SK-N-SH (cell line): ENCODE results near the gene KCNA5. TPM values are rescaled to one million over a fixed set of nuclear protein-coding genes. Genes with fewer than 3 reads are reported as not detected.

Source experiments
- CTCF ChIA-PET: fragments of 300-600, 350-600 bp; formaldehyde crosslinking; extraction: SDS; loops from one replicate; lab custom pipeline; 2021; lab: Yijun Ruan, JAX
- POLR2A ChIA-PET: fragments of 350-600 bp; sonication (Branson Sonifier 250); formaldehyde crosslinking; extraction: SDS; loops from one replicate; lab custom pipeline; 2020; ENCODE audit warnings: antibody characterized with exemption, inconsistent platforms; lab: Yijun Ruan, JAX
- DNase-seq: peaks from one replicate; pipeline ENCODE4 v3.0.0; 2012
- H2AFZ ChIP-seq: fragments of 200-600 bp; sonication (generic); 2 replicates; pipeline ENCODE4 v1.8.1; 2016; ENCODE audit warnings: antibody characterized with exemption, mild to moderate bottlenecking, low read depth
- H3F3A ChIP-seq: fragments of 200-600 bp; sonication (generic); replicated peaks from 2 replicates; pipeline ENCODE3; 2016; ENCODE audit warnings: antibody characterized with exemption, mild to moderate bottlenecking; ENCODE audit not compliant: insufficient read depth
- H3K27ac ChIP-seq, 2 experiments: fragments of 200-500 bp in 1 of 2; fragments of 200-600 bp in 1 of 2; sonication (Bioruptor generic) in 1 of 2; sonication (generic), shearing (Covaris generic) in 1 of 2; 2 replicates each; pipeline versions ENCODE4 v1.5.1 to v1.6.1; 2014 to 2016; ENCODE audit warnings: low read depth in 2 of 2, inconsistent platforms in 1 of 2, low read length in 1 of 2, mild to moderate bottlenecking in 1 of 2, mixed read lengths in 1 of 2
- H3K27me3 ChIP-seq: fragments of 200-600 bp; sonication (generic), shearing (Covaris generic); 2 replicates; pipeline ENCODE4 v1.6.1; 2016; ENCODE audit warnings: mixed run types; ENCODE audit not compliant: insufficient read depth
- H3K36me3 ChIP-seq, 2 experiments: fragments of 200-500 bp in 1 of 2; fragments of 200-600 bp in 1 of 2; sonication (Bioruptor generic) in 1 of 2; sonication (generic) in 1 of 2; replicated peaks in 1 of 2; 2 replicates each; pipeline versions ENCODE3 to v1.5.1; 2014 to 2016; ENCODE audit warnings: low read length in 1 of 2, mild to moderate bottlenecking in 1 of 2; ENCODE audit not compliant: insufficient read depth in 2 of 2, control insufficient read depth in 1 of 2
- H3K4me1 ChIP-seq, 2 experiments: fragments of 200-500 bp in 1 of 2; fragments of 200-600 bp in 1 of 2; sonication (Bioruptor generic) in 1 of 2; sonication (generic), shearing (Covaris generic) in 1 of 2; 2 replicates each; pipeline versions ENCODE4 v1.5.1 to v1.6.1; 2014 to 2016; ENCODE audit warnings: low read depth in 1 of 2, low read length in 1 of 2, mixed run types in 1 of 2; ENCODE audit not compliant: insufficient read depth in 2 of 2, control insufficient read depth in 1 of 2
- H3K4me2 ChIP-seq: fragments of 200-600 bp; sonication (generic), shearing (Covaris generic); 2 replicates; pipeline ENCODE4 v1.6.1; 2017; ENCODE audit warnings: mixed run types
- H3K4me3 ChIP-seq, 2 experiments: fragments of 200-500 bp in 1 of 2; fragments of 200-600 bp in 1 of 2; sonication (Bioruptor generic) in 1 of 2; sonication (generic), shearing (Covaris generic) in 1 of 2; 2 replicates each; pipeline versions ENCODE4 v1.5.1 to v1.8.1; 2014 to 2016; ENCODE audit warnings: low read depth in 2 of 2, inconsistent platforms in 1 of 2, low read length in 1 of 2, mild to moderate bottlenecking in 1 of 2, mixed read lengths in 1 of 2, moderate library complexity in 1 of 2
- H3K79me2 ChIP-seq: fragments of 200-600 bp; sonication (generic); 2 replicates; pipeline ENCODE4 v1.8.1; 2017; ENCODE audit warnings: mild to moderate bottlenecking; ENCODE audit not compliant: insufficient read depth
- H3K9ac ChIP-seq: fragments of 200-600 bp; sonication (generic); 2 replicates; pipeline ENCODE4 v1.6.1; 2017; ENCODE audit warnings: mixed run types
- H3K9me2 ChIP-seq: fragments of 200-600 bp; sonication (generic); 2 replicates; pipeline ENCODE4 v1.6.1; 2017; ENCODE audit warnings: mixed run types
- H3K9me3 ChIP-seq: fragments of 200-600 bp; sonication (generic); 2 replicates; pipeline ENCODE4 v1.6.1; 2017; ENCODE audit warnings: mixed run types, mild to moderate bottlenecking, moderate library complexity
- H4K20me1 ChIP-seq: fragments of 200-600 bp; sonication (generic); 2 replicates; pipeline ENCODE4 v1.6.1; 2017; ENCODE audit warnings: mild to moderate bottlenecking, mixed run types; ENCODE audit not compliant: insufficient read depth
- CTCF ChIP-seq: fragments of 200-600 bp; sonication (generic); IDR thresholded peaks from 2 replicates; pipeline ENCODE4 v1.6.1; 2017; ENCODE audit warnings: antibody characterized with exemption, mild to moderate bottlenecking, moderate library complexity
- FOSL2 ChIP-seq: IDR thresholded peaks from 2 replicates; pipeline ENCODE4 v1.4.0; 2012; ENCODE audit warnings: low read depth, mild to moderate bottlenecking, moderate library complexity, borderline replicate concordance
- IRF3 ChIP-seq: fragments of 150-350 bp; IDR thresholded peaks from 2 replicates; pipeline ENCODE4 v1.6.1; 2016; ENCODE audit warnings: mild to moderate bottlenecking, low read depth, low read length
- MEF2A ChIP-seq: IDR thresholded peaks from 2 replicates; pipeline ENCODE4 v1.4.0; 2012; ENCODE audit warnings: low read depth, borderline replicate concordance
- MXI1 ChIP-seq: IDR thresholded peaks from 2 replicates; pipeline ENCODE4 v1.6.1; 2012; ENCODE audit warnings: mild to moderate bottlenecking, low read depth, low read length, improper control_type of control experiment
- PBX3 ChIP-seq: IDR thresholded peaks from 2 replicates; pipeline ENCODE4; 2012
- RFX5 ChIP-seq: IDR thresholded peaks from 2 replicates; pipeline ENCODE4 v1.6.1; 2012; ENCODE audit warnings: mild to moderate bottlenecking, improper control_type of control experiment, low read length
- SMC3 ChIP-seq: IDR thresholded peaks from 2 replicates; pipeline ENCODE4 v1.6.1; 2012; ENCODE audit warnings: low read depth, low read length, improper control_type of control experiment
- TCF12 ChIP-seq: IDR thresholded peaks from 2 replicates; pipeline ENCODE4 v1.4.0; 2012
- TEAD4 ChIP-seq: IDR thresholded peaks from 2 replicates; pipeline ENCODE4 v1.4.0; 2012; ENCODE audit warnings: mild to moderate bottlenecking, borderline replicate concordance; ENCODE audit not compliant: insufficient read depth
- WGBS: methylation state at CpG from one replicate; pipeline ENCODE4 v1.1.6; 2017; ENCODE audit warnings: low lambda C conversion rate; 5-methylcytosine and 5-hydroxymethylcytosine counted together
- polyA plus RNA-seq, 3 experiments: library from polyadenylated mRNA; depleted of rRNA; stranded (reverse); fragments of >200 nt; gene quantifications; 2 replicates each; pipeline ENCODE4 v1.2.3, GENCODE V29; 2012

KCNA5 gene
- polyA plus RNA-seq, 1 of the 3 experiments (the other 2 are of a cell fraction), result not detected

GRCh38 chr12:5027046-5027821 lies 16.4 kb upstream of the KCNA5 start:
- Histone ChIP-seq H4K20me1 (no peaks in the 10 kb centered on the region), H3K4me3 (no peak overlapping the region), H3K36me3 (no peaks in the 10 kb centered on the region), H3K9me3 (no peaks in the 10 kb centered on the region), H3K4me1 (no peaks in the 10 kb centered on the region), H3F3A (no peaks in the 10 kb centered on the region), H3K79me2 (no peaks in the 10 kb centered on the region), H3K27me3 (peaks cover 67% of the 10 kb centered on the region), H3K9ac (no peak overlapping the region), H3K27ac (no peak overlapping the region), H2AFZ (no peak overlapping the region), H3K9me2 (no peaks in the 10 kb centered on the region), H3K4me2 (no peak overlapping the region)
- ChIA-PET CTCF (interaction anchor here (0.7 kb wide), 1 partner anchor 127 kb away, joined by 3 read pairs; no protein-coding TSS in a partner anchor), POLR2A (no interaction called here)
- DNase-seq, result no peak
- 1% methylated on average over 4 of the region's 4 CpGs for WGBS
- no peak for TF ChIP-seq PBX3
- TF ChIP-seq CTCF, result no peak
- no peak for TF ChIP-seq RFX5
- TF ChIP-seq MXI1, result no peak
- no peak for TF ChIP-seq IRF3

GRCh38 chr12:5030066-5030465 lies 13.6 kb upstream of the KCNA5 start:
- DNase-seq, result no peak
- no peaks in the 10 kb centered on the region for H4K20me1 ChIP-seq
- no peak overlapping the region for H3K4me2 ChIP-seq
- H3K9me3 ChIP-seq, result no peaks in the 10 kb centered on the region
- H3K27ac ChIP-seq, result no peak overlapping the region
- H3K9ac ChIP-seq, result no peak overlapping the region
- H3K79me2 ChIP-seq, result no peaks in the 10 kb centered on the region
- no peak overlapping the region for H2AFZ ChIP-seq
- ChIA-PET CTCF (interaction anchor here (0.6 kb wide), 1 partner anchor 25 kb away, joined by 3 read pairs; no protein-coding TSS in a partner anchor), POLR2A (no interaction called here)
- H3K9me2 ChIP-seq, result no peaks in the 10 kb centered on the region
- no peaks in the 10 kb centered on the region for H3F3A ChIP-seq
- no peaks in the 10 kb centered on the region for H3K36me3 ChIP-seq
- peaks cover 55% of the 10 kb centered on the region for H3K27me3 ChIP-seq
- no peaks in the 10 kb centered on the region for H3K4me1 ChIP-seq
- no peak for TF ChIP-seq MEF2A
- TF ChIP-seq FOSL2, result no peak
- TF ChIP-seq TCF12, result no peak
- TF ChIP-seq SMC3, result no peak
- TF ChIP-seq TEAD4, result no peak
- no peak overlapping the region for H3K4me3 ChIP-seq
